ENCODE measurements around the gene RGCC.

The RGCC gene

GRCh38 chr13:41520016-41520659, 62.8 kb downstream of the RGCC start:
- DNase-seq, result no peak
